SHP77 (cell line): ENCODE results near the gene CRCP.
"Not testable (repeated sequence)": the region's sequence is repeated elsewhere in the genome, so short reads cannot be mapped to it uniquely, and the experiment has no call there.

Experiments
- DNase-seq, 2 experiments: peaks; one replicate each; lab custom pipeline; 2025; lab: John Stamatoyannopoulos, UW

CRCP gene

GRCh38 chr7:66156035-66156434, 41.4 kb downstream of the CRCP start:
- not testable (repeated sequence) for DNase-seq

GRCh38 chr7:66157060-66157459, 42.4 kb downstream of the CRCP start:
- no peak for DNase-seq

DNA sequence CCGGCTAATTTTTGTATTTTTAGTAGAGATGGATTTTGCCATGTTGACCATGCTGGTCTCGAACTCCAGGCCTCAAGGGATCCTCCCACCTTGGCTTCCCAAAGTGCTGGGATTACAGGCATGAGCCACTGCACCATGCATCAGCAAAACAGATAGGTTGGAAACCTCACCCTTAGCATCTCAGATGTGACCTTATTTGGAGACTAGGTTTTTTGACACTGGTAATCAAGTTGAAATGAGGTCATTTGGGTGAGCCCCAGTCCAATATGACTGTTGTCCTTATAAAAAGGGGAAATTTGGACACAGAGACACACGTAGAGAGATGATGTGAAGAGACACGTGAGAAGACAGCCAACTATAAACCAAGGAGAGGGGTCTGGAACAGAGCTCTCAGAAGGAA, 48.0 kb downstream of the CRCP start:
- DNase-seq, result no peak

DNA sequence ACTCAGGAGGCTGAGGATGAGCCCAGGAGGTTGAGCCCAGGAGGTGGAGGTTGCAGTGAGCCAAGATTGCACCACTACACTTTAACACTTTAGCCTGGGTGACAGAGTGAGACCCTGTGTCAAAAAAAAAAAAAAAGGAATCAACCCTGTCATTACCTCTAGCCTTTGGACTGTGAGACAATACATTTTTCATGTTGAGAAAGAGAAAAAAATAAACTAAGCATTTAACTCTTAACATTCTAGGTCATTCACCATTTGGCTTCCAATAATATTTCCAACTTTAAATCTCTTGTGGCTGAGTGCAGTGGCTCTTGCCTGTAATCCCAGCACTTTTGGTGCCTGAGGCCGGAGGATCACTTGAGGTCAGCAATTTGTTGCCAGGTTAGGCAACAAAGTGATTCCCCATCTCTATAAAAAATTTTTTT, 48.6 kb downstream of the CRCP start:
- no peak for DNase-seq

DNA sequence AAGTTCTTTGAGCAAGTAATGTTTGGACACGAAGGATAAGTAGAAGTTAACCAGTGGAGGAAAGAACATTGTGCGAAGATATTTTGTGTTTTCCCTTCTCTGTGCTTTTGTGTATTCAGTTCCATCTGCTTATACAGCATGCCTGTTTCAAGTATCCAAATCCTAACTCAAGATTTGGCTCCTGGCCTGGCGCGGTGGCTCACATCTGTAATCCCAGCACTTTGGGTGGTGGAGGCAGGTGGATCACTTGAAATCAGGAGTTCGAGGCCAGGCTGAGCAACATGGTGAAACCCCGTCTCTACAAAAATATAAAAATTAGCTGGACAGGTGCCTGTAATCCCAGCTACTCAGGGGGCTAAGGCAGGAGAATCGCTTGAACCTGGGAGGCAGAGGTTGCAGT, 49.7 kb downstream of the CRCP start:
- no peak for DNase-seq

DNA sequence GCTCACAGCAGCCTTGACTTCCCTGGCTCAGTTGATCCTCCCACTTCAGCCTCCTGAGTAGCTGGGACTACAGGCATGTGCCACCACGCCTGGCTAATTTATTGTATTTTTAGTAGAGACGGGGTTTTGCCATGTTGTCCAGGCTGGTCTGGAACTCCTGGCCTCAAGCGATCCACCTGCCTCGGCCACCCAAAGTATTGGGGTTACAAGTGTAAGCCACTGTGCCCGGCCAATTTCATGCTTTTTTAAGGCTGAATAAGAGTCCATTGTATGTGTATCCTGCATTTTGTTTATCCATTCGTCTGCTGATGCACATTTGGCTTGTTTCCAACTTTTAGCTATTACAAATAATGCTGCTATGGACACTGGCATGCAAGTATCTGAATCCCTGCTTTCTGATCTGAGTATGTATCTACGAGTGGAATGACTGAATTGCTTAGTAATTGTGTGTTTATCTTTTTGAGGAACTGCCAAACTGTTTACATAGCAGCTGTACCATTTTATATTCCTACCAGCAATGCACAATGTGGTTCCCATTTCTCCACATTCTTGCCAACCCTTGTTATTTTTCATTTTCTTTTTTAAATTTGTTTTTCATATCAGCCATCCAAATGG, 53.2 kb downstream of the CRCP start:
- peak in 1 of 2 experiments; percentile 8 for DNase-seq

DNA sequence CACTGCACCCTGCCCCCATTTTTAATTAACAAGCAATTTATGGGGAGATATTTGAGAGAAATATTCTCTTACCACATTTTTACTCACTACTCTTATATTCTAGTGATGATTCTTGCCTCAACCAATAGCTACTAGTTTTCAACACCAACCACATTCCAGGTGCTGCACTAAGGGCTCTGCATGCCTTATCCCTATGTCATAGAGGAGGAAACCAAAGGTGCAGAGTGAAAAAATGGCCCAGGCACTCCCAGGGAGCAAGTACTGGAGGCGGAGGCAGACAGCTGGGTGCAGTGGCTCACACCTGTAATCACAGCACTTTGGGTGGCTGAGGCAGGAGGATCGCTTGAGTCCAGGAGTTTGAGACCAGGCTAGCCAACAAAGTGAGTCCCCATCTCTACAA, 55.0 kb downstream of the CRCP start:
- no peak for DNase-seq

DNA sequence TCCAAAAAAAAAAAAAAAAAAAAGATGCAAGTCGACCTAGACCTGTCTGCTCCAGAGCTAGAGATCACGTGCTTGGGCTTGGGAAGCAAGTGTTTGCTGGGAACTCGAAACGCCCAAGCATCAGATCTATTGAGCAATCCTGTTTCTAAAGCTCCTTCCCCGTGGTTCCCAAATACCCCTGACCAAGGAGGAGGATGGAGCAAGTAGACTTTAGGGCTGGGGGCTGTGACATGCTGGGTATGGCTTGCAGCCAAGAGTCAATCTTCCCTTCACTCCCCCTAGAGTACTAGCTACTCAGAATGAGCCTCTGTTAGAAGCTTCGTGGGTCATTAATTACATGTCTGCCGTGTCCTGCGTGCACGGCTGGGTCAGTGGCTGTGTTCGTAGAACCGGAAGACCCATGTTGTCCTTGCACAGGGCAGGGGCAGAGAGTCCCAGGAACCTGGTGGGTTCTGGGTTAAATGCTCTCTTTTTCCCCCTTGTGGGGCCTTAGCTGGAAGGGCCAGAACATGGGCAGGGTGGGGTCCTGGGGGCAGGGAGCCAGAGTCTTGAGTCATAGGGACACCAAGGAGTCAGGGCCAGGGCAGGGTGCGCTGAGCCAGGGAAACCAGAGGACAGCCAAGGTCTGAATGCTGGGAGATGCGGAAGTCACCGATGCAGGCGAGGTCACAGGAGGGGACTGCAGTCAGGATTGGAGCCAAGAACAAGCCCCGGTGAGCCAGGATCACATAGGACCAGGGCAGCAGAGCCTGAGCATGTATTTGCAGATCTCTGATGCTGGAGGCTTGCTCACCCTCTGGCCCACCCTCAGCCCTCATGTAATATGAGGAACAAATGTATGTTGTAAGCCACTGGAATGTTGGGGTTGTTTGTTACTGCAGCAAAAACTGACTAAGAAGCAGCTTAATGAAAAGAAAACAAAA, 55.9 kb downstream of the CRCP start:
- peak; percentile 4 to 50 for DNase-seq

DNA sequence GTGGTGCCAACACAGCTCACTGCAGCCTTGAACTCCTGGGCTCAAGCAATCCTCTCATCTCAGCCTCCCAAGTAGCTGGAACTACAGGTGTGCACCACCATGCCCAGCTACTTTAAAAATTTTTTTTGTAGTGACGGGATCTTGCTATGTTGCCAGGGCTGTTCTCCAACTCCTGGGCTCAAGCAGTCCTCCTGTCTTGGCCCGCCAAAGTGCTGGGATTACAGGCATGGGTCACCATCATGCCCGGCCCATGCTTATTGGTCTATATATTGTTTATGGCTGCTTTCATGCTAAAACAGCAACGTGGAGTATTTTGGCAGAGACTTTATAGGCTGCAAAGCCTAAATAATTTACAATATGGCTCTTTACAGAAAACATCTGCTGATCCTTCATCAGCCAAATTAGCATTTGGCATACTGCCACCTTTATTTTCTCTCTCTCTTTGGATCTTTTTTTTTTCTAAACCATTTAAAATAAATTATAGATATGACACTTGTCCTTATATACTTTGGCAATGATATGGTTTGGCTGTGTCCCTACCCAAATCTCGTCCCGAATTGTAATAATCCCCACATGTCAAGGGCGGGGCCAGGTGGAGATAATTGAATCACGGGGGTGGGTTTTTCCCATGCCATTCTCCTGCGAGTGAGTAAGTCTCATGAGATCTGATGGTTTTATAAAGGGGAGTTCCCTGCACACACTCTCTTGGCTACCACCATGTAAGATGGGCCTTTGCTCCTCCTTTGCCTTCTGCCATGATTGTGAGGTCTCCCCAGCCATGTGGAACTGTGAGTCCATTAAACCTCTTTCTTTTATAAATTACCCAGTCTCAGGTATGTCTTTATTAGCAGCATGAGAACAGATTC, 58.1 kb downstream of the CRCP start:
- not testable (repeated sequence) for DNase-seq

- no peak for DNase-seq
Observed at GRCh38 chr7:66173856-66174255, 59.2 kb downstream of the CRCP start.

GRCh38 chr7:66175006-66175405, 60.4 kb downstream of the CRCP start:
- DNase-seq, result not testable (repeated sequence)

DNA sequence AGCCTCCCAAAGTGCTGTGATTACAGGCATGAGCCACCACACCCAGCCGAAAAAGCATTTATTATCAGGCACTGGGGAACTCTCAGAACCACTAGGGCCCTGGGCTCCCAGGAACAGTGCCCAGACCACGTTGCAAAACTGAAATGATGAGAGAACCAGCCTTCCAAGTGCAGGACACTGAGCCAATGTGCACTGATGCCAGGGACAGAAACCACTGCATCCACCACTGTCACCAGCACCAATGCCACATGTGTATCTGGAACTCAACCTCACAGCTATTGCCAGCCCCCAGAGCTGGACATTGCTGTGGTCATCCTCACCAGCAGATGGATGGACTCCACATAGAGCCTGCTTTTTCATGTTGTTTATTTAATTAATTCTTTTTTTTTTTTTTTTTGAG, 62.3 kb downstream of the CRCP start:
- DNase-seq, result no peak

- DNase-seq, result no peak
Observed at GRCh38 chr7:66178258-66178657, 63.6 kb downstream of the CRCP start.

GRCh38 chr7:66181329-66181728, 66.7 kb downstream of the CRCP start:
- DNase-seq, result no peak

GRCh38 chr7:66181845-66182244, 67.2 kb downstream of the CRCP start:
- DNase-seq, result no peak

DNA sequence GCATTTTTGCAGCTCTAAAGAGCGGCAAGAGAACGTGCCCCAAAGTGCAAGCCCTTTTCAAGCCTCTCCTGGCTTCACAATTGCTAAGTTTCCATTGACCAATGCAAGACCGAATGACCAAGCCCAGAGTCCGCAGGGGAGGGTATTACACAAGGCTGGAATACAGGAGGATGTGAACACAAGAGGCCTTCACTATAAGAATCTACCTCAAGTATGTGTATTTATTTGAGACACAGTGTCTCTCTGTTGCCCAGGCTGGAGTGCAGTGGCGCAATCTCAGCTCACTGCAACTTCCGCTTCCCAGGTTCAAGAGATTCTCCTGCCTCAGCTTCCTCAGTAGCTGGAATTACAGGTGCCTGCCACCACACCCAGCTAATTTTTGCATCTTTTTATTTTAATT, 68.3 kb downstream of the CRCP start:
- no peak for DNase-seq

DNA sequence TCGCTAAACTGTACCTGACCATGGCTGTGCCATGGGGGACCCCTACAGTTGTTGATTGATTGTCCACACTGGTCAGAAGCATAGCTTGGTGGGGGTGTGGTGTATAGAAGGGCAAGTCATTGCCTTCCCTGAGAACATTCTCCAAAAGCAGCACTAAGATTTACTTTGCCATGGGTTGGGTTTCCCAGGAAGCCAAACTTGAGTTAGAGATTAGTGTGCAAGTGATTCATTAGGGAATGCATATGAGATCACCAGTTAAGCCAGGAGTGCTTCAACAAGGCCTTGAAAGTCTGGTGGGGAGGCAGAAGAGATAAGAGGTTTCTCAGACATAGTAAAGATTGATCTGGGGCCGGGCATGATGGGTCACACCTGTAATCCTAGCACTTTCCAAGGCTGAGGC, 69.1 kb downstream of the CRCP start:
- no peak for DNase-seq

- no peak for DNase-seq
Observed at GRCh38 chr7:66185680-66186187, 71.1 kb downstream of the CRCP start.

DNA sequence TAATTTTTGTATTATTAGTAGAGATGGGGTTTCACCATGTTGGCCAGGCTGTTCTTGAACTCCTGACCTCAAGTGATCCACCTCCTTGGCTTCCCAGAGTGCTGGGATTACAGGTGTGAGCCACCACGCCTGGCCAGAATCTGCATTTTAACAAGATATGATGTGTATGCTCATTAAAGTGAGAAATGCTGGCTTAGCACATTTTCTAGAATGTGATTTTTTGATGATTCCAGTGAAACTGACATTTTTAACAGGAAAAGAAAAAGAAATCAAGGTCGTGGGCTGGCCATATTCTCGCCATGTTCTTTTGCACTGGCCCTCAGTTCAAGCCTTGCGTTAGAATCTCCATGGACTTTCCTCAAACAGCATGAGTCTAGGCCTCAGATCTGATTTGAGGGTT, 72.3 kb downstream of the CRCP start:
- no peak for DNase-seq

DNA sequence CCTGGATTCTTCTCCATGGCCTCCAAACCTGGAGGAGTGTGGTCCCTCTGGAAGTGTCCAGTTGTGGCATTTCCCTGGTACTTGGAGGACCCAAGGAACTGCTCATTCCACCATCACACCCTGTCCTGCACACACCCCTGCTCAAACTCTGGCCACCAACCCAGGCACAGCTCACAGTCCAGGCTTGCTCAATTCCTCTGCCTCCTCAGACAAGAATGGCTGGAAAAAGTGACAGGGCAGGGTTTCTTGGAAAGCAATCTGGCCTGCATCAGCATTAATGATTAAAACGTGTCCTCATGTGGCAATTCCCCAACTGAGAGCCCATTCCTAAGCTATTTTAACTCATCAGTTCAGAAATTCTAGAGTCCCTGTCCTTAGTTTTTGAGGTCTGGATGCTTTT, 73.3 kb downstream of the CRCP start:
- no peak for DNase-seq

DNA sequence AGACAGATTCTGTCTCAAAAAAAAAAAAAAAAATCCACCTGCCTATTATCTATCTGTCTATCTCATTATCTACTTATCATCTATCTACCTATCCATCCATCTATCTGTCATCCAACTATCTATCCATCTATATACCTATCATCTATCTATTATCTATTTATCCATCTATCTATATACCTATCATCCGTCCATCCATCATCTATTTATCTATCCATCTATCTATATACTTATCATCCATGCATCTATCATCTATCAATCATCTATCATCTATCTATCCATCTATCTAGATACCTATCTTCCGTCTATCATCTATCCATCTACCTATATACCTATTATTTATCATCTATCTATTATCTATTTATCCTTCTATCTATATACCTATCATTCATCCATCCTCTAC, 74.0 kb downstream of the CRCP start:
- no peak for DNase-seq
